ENCODE measurements around the gene CELSR1. TPM values are rescaled to one million over a fixed set of nuclear protein-coding genes. Genes with fewer than 3 reads are reported as not detected.

Gene CELSR1
- total RNA-seq, 1 experiment from 2014 or later = 19.6 TPM

GRCh38 chr22:46538814-46539160 is 1.4 kb upstream of the CELSR1 start:
- DNase-seq (ENCODE audit: low read depth, low spot score) (no peak), ATAC-seq (no peak)
- TF ChIP-seq FOSL1 (IDR thresholded peaks at IDR 0.05; ENCODE audit: low read depth) (no peak), EGR1 (IDR thresholded peaks at IDR 0.05; ENCODE audit: low read depth) (0 out of 2 replicates have a peak, but pooled peaks have one; percentile 40)
- Histone ChIP-seq H3K9ac (ENCODE audit: low read length) (0 out of 2 replicates have a peak overlapping the region, but pooled peaks have one; percentile 48), H2AFZ (ENCODE audit: low read depth, low read length, poor library complexity, severe bottlenecking) (no peak overlapping the region), H3K4me1 (ENCODE audit: control insufficient read depth in 1 of 2, insufficient read depth in 2 of 2, low read length in 2 of 2) (peaks cover 10 to 23% of the 10 kb centered on the region in 2 experiments), H3K9me2 (ENCODE audit: insufficient read depth) (no peaks in the 10 kb centered on the region), H3K9me3 (ENCODE audit: control insufficient read depth in 1 of 2, insufficient read depth in 1 of 2, low read depth in 1 of 2, low read length in 2 of 2) (peaks cover 0 to 14% of the 10 kb centered on the region in 2 experiments; a peak in 1 of 4 replicates), H3K36me3 (ENCODE audit: control insufficient read depth in 1 of 2, insufficient read depth in 2 of 2, low read length in 2 of 2) (no peaks in the 10 kb centered on the region), H4K20me1 (ENCODE audit: insufficient read depth) (no peaks in the 10 kb centered on the region), H3K27me3 (ENCODE audit: insufficient read depth, low read length) (no peaks in the 10 kb centered on the region), H3K27ac (ENCODE audit: low read depth, low read length) (peak overlapping the region; percentile 70; the same call in 1 of the 2 replicates), H3K4me2 (ENCODE audit: low read length) (peak overlapping the region; percentile 91), H3K79me2 (ENCODE audit: insufficient read depth, low read length) (peaks cover 3% of the 10 kb centered on the region; the same call in 1 of the 2 replicates), H3K4me3 (replicated peaks in 1 of 2; ENCODE audit: low read depth in 1 of 2, low read length in 2 of 2) (peak overlapping the region; percentile 57 to 64)
- ChIA-PET POLR2A (no interaction called here), CTCF (interaction anchor here (0.6 to 8.3 kb wide), 3 partner anchors 38 to 184 kb away, joined by 3 to 146 read pairs (median 5); no protein-coding TSS in a partner anchor), RAD21 (ENCODE audit: low non-redundant PET in 1 of 2, low total read pairs in 2 of 2, uncharacterized antibody in 2 of 2, unreplicated experiment in 2 of 2) (interaction anchor here (1.0 to 1.2 kb wide), 2 partner anchors 171 kb away, joined by 6 to 7 read pairs; no protein-coding TSS in a partner anchor)
- TSS peak; percentile 30 for BruUV-seq (replicated peaks)
- intact Hi-C loops (cut with micrococcal nuclease) = loop anchor here (10.0 kb wide), 1 partner anchor 84 kb away; no protein-coding TSS in a partner anchor

GRCh38 chr22:46537946-46538813 is 760 bp upstream of the CELSR1 start:
- ChIA-PET CTCF (interaction anchor here (1.3 to 8.3 kb wide), 2 partner anchors 169 to 183 kb away, joined by 5 to 146 read pairs; no protein-coding TSS in a partner anchor), POLR2A (interaction anchor here (0.6 kb wide), 1 partner anchor 34 kb away, joined by 4 read pairs; no protein-coding TSS in a partner anchor), RAD21 (ENCODE audit: low non-redundant PET in 1 of 2, low total read pairs in 2 of 2, uncharacterized antibody in 2 of 2, unreplicated experiment in 2 of 2) (interaction anchor here (1.0 to 1.2 kb wide), 2 partner anchors 170 kb away, joined by 6 to 7 read pairs; no protein-coding TSS in a partner anchor)
- intact Hi-C loops (cut with micrococcal nuclease) = loop anchor here (1.0 to 10.0 kb wide), 2 partner anchors 83 to 171 kb away; no protein-coding TSS in a partner anchor
- Histone ChIP-seq H3K4me1 (ENCODE audit: control insufficient read depth in 1 of 2, insufficient read depth in 2 of 2, low read length in 2 of 2) (peaks cover 10 to 23% of the 10 kb centered on the region in 2 experiments), H2AFZ (ENCODE audit: low read depth, low read length, poor library complexity, severe bottlenecking) (peak overlapping the region; percentile 15), H3K4me2 (ENCODE audit: low read length) (peak overlapping the region; percentile 91), H3K79me2 (ENCODE audit: insufficient read depth, low read length) (peaks cover 3% of the 10 kb centered on the region; the same call in 1 of the 2 replicates), H3K4me3 (replicated peaks in 1 of 2; ENCODE audit: low read depth in 1 of 2, low read length in 2 of 2) (peak overlapping the region; percentile 57 to 64), H3K9ac (ENCODE audit: low read length) (peak overlapping the region; percentile 48), H3K27ac (ENCODE audit: low read depth, low read length) (peak overlapping the region; percentile 70), H3K36me3 (ENCODE audit: control insufficient read depth in 1 of 2, insufficient read depth in 2 of 2, low read length in 2 of 2) (no peaks in the 10 kb centered on the region), H3K9me2 (ENCODE audit: insufficient read depth) (no peaks in the 10 kb centered on the region), H4K20me1 (ENCODE audit: insufficient read depth) (no peaks in the 10 kb centered on the region), H3K9me3 (ENCODE audit: control insufficient read depth in 1 of 2, insufficient read depth in 1 of 2, low read depth in 1 of 2, low read length in 2 of 2) (peaks cover 0 to 14% of the 10 kb centered on the region in 2 experiments; a peak in 1 of 4 replicates), H3K27me3 (ENCODE audit: insufficient read depth, low read length) (no peaks in the 10 kb centered on the region)
- no TSS peak for BruUV-seq (replicated peaks)
- TF ChIP-seq JUND (IDR thresholded peaks at IDR 0.05) = no peak
- TF ChIP-seq SIN3A (IDR thresholded peaks at IDR 0.05; ENCODE audit: low read depth) = peak; percentile 38; the same call in 1 of the 2 replicates
- TF ChIP-seq, protein P1, sequence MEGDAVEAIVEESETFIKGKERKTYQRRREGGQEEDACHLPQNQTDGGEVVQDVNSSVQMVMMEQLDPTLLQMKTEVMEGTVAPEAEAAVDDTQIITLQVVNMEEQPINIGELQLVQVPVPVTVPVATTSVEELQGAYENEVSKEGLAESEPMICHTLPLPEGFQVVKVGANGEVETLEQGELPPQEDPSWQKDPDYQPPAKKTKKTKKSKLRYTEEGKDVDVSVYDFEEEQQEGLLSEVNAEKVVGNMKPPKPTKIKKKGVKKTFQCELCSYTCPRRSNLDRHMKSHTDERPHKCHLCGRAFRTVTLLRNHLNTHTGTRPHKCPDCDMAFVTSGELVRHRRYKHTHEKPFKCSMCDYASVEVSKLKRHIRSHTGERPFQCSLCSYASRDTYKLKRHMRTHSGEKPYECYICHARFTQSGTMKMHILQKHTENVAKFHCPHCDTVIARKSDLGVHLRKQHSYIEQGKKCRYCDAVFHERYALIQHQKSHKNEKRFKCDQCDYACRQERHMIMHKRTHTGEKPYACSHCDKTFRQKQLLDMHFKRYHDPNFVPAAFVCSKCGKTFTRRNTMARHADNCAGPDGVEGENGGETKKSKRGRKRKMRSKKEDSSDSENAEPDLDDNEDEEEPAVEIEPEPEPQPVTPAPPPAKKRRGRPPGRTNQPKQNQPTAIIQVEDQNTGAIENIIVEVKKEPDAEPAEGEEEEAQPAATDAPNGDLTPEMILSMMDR (IDR thresholded peaks at IDR 0.05 in 2 of 3, conservative IDR thresholded peaks at IDR 0.05 in 1 of 3; ENCODE audit: borderline replicate concordance in 1 of 3, insufficient read depth in 1 of 3, low read depth in 2 of 3, low read length in 2 of 3) = peak; percentile 44 to 52 (median 46); a peak in 5 of 6 replicates
- TF ChIP-seq TCF7L2 (IDR thresholded peaks at IDR 0.05; ENCODE audit: borderline replicate concordance, extremely low read depth, insufficient read depth, insufficient read length) = no peak
- TF ChIP-seq, protein P2, sequence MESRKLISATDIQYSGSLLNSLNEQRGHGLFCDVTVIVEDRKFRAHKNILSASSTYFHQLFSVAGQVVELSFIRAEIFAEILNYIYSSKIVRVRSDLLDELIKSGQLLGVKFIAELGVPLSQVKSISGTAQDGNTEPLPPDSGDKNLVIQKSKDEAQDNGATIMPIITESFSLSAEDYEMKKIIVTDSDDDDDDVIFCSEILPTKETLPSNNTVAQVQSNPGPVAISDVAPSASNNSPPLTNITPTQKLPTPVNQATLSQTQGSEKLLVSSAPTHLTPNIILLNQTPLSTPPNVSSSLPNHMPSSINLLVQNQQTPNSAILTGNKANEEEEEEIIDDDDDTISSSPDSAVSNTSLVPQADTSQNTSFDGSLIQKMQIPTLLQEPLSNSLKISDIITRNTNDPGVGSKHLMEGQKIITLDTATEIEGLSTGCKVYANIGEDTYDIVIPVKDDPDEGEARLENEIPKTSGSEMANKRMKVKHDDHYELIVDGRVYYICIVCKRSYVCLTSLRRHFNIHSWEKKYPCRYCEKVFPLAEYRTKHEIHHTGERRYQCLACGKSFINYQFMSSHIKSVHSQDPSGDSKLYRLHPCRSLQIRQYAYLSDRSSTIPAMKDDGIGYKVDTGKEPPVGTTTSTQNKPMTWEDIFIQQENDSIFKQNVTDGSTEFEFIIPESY (IDR thresholded peaks at IDR 0.05; ENCODE audit: extremely low read depth, insufficient replicate concordance, low read length) = no peak
- TF ChIP-seq CBX3 (IDR thresholded peaks at IDR 0.05; ENCODE audit: low read depth) = 0 out of 2 replicates have a peak, but pooled peaks have one; percentile 31
- TF ChIP-seq EGR1 (IDR thresholded peaks at IDR 0.05; ENCODE audit: low read depth) = no peak
- peak; percentile 63; the same call in 1 of the 2 replicates for TF ChIP-seq RAD21 (IDR thresholded peaks at IDR 0.05; ENCODE audit: low read depth)
- TF ChIP-seq SP1 (IDR thresholded peaks at IDR 0.05; ENCODE audit: low read depth) = no peak
- TF ChIP-seq, protein P3, sequence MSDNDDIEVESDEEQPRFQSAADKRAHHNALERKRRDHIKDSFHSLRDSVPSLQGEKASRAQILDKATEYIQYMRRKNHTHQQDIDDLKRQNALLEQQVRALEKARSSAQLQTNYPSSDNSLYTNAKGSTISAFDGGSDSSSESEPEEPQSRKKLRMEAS (IDR thresholded peaks at IDR 0.05) = peak; percentile 35; the same call in 1 of the 2 replicates
- ATAC-seq (peak; percentile 29), DNase-seq (ENCODE audit: low read depth, low spot score) (no peak)
